ENCODE results near the gene SMG6.

Gene SMG6

DNA sequence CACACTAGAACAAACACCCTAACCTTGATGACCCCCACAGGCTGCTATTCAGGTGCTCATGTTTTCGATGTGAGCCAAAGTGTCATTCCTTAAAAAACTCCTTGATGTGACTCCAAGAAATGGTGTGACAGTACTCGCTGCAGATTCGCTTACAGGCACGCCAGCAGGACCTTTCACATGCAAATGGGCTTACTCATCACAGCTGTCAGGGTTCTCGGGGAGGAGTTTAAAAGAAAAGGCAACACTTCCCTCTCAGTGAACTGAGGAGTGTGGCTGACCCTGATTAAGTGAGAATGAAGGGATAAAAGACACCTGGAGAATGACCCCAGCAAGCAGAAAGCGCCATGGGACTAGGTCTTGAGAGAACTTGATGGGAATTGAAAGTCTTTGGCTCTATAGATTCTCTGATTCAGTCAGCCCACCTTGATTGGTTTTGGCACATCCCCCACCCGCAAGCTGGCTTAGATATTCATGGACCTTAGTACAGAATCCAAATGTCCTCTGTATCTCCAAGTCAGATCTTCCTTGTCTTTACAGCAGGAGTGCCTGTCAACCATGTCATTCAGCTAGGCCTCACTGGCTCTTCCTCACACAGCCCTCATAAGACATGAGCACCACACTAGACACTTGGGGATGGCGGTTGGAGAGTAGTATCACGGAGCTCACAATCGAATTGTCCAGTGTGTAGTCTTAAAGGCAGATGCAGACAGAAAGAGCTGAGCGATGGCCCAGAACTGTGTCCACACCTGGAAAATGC lies 166.1 kb downstream of the SMG6 start:
- CTCF ChIA-PET: interaction anchor here (0.6 to 6.4 kb wide), 12 partner anchors 10 to 613 kb away, joined by 3 to 30 read pairs (median 4); no protein-coding TSS in a partner anchor

GRCh38 chr17:2136241-2136640 lies 167.3 kb downstream of the SMG6 start:
- WGBS (ENCODE audit: insufficient coverage): 98% methylated on average over 6 of the region's 6 CpGs
- Histone ChIP-seq H3K4me1 (ENCODE audit: control extremely low read depth in 1 of 4, control insufficient read depth in 4 of 4, insufficient read depth in 4 of 4, low read length in 3 of 4) (peaks cover 12 to 23% (median 20%) of the 10 kb centered on the region in 4 experiments), H3K9me3 (ENCODE audit: control extremely low read depth in 1 of 5, control insufficient read depth in 4 of 5, insufficient read depth in 2 of 5, low read depth in 1 of 5, low read length in 4 of 5) (no peaks in the 10 kb centered on the region), H3K4me3 (ENCODE audit: control insufficient read depth in 1 of 7, extremely low read depth in 1 of 7, insufficient read depth in 4 of 7, low read depth in 2 of 7, low read length in 6 of 7) (no peak overlapping the region), H3K27ac (ENCODE audit: insufficient read depth in 1 of 2, low read depth in 1 of 2, low read length in 2 of 2, poor library complexity in 1 of 2, severe bottlenecking in 2 of 2) (no peak overlapping the region), H3K27me3 (replicated peaks in 2 of 5; ENCODE audit: control insufficient read depth in 4 of 5, insufficient read depth in 5 of 5, low read length in 4 of 5) (no peaks in the 10 kb centered on the region), H3K36me3 (ENCODE audit: control insufficient read depth in 4 of 4, insufficient read depth in 4 of 4, low read length in 3 of 4) (peaks cover 0 to 4% (median 0%) of the 10 kb centered on the region in 4 experiments)
- POLR2A ChIA-PET: interaction anchor here (0.6 kb wide), 1 partner anchor 16 kb away, joined by 4 read pairs; no protein-coding TSS in a partner anchor
- peak in 1 of 3 donors; percentile 30 for DNase-seq
- CTCF ChIA-PET: interaction anchor here (0.6 to 6.4 kb wide), 6 partner anchors 14 to 227 kb away, joined by 3 to 30 read pairs (median 3); no protein-coding TSS in a partner anchor

More for the DNA sequence above, 166.1 kb downstream of the SMG6 start:
- Histone ChIP-seq H3K27me3 (replicated peaks in 2 of 5; ENCODE audit: control insufficient read depth in 4 of 5, insufficient read depth in 5 of 5, low read length in 4 of 5) (no peaks in the 10 kb centered on the region), H3K4me1 (ENCODE audit: control extremely low read depth in 1 of 4, control insufficient read depth in 4 of 4, insufficient read depth in 4 of 4, low read length in 3 of 4) (peaks cover 12 to 23% (median 20%) of the 10 kb centered on the region in 4 experiments), H3K9me3 (ENCODE audit: control extremely low read depth in 1 of 5, control insufficient read depth in 4 of 5, insufficient read depth in 2 of 5, low read depth in 1 of 5, low read length in 4 of 5) (no peaks in the 10 kb centered on the region), H3K4me3 (ENCODE audit: control insufficient read depth in 1 of 7, extremely low read depth in 1 of 7, insufficient read depth in 4 of 7, low read depth in 2 of 7, low read length in 6 of 7) (no peak overlapping the region), H3K36me3 (ENCODE audit: control insufficient read depth in 4 of 4, insufficient read depth in 4 of 4, low read length in 3 of 4) (peaks cover 0 to 4% (median 0%) of the 10 kb centered on the region in 4 experiments), H3K27ac (ENCODE audit: insufficient read depth in 1 of 2, low read depth in 1 of 2, low read length in 2 of 2, poor library complexity in 1 of 2, severe bottlenecking in 2 of 2) (no peak overlapping the region)
- DNase-seq: peak in 1 of 3 donors; percentile 32
- POLR2A ChIA-PET: interaction anchor here (0.6 kb wide), 1 partner anchor 647 kb away, joined by 3 read pairs; no protein-coding TSS in a partner anchor
- 90% methylated on average over 10 of the region's 11 CpGs for WGBS (ENCODE audit: insufficient coverage)

DNA sequence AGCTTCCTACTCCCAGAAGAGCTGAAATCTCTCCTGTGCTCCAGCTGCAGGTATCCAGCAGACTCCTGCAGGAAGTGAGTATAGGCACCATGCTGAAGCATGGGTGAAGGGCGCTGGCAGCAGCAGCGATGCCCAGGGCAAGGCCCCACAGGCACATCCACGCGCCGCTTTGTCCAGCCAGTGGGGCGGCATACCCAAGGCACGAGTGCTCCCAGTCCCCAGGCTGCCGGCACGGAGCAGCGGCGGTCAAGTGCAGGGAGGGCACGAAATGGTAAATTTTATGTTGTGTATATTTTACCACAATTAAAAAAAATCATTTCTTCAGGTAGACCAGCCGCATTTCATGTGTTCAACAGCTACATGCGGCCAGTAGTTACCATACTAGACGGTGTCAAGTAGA lies 175.6 kb downstream of the SMG6 start:
- Histone ChIP-seq H3K27ac (ENCODE audit: insufficient read depth in 1 of 2, low read depth in 1 of 2, low read length in 2 of 2, poor library complexity in 1 of 2, severe bottlenecking in 2 of 2) (no peak overlapping the region), H3K4me1 (ENCODE audit: control extremely low read depth in 1 of 4, control insufficient read depth in 4 of 4, insufficient read depth in 4 of 4, low read length in 3 of 4) (peaks cover 9 to 19% (median 17%) of the 10 kb centered on the region in 4 experiments), H3K9me3 (ENCODE audit: control extremely low read depth in 1 of 5, control insufficient read depth in 4 of 5, insufficient read depth in 2 of 5, low read depth in 1 of 5, low read length in 4 of 5) (no peaks in the 10 kb centered on the region), H3K4me3 (ENCODE audit: control insufficient read depth in 1 of 7, extremely low read depth in 1 of 7, insufficient read depth in 4 of 7, low read depth in 2 of 7, low read length in 6 of 7) (no peak overlapping the region), H3K36me3 (ENCODE audit: control insufficient read depth in 4 of 4, insufficient read depth in 4 of 4, low read length in 3 of 4) (no peaks in the 10 kb centered on the region), H3K27me3 (replicated peaks in 2 of 5; ENCODE audit: control insufficient read depth in 4 of 5, insufficient read depth in 5 of 5, low read length in 4 of 5) (no peaks in the 10 kb centered on the region)
- DNase-seq: no peak
- CTCF ChIA-PET: no interaction called here
- POLR2A ChIA-PET: no interaction called here
- WGBS (ENCODE audit: insufficient coverage): 98% methylated on average over 8 of the region's 15 CpGs

GRCh38 chr17:2125013-2125535 lies 178.5 kb downstream of the SMG6 start:
- Histone ChIP-seq H3K4me3 (ENCODE audit: control insufficient read depth in 1 of 7, extremely low read depth in 1 of 7, insufficient read depth in 4 of 7, low read depth in 2 of 7, low read length in 6 of 7) (no peak overlapping the region), H3K9me3 (ENCODE audit: control extremely low read depth in 1 of 5, control insufficient read depth in 4 of 5, insufficient read depth in 2 of 5, low read depth in 1 of 5, low read length in 4 of 5) (no peaks in the 10 kb centered on the region), H3K4me1 (ENCODE audit: control extremely low read depth in 1 of 4, control insufficient read depth in 4 of 4, insufficient read depth in 4 of 4, low read length in 3 of 4) (peaks cover 19 to 39% (median 28%) of the 10 kb centered on the region in 4 experiments), H3K36me3 (ENCODE audit: control insufficient read depth in 4 of 4, insufficient read depth in 4 of 4, low read length in 3 of 4) (peaks cover 0 to 3% (median 0%) of the 10 kb centered on the region in 4 experiments), H3K27me3 (replicated peaks in 2 of 5; ENCODE audit: control insufficient read depth in 4 of 5, insufficient read depth in 5 of 5, low read length in 4 of 5) (no peaks in the 10 kb centered on the region), H3K27ac (ENCODE audit: insufficient read depth in 1 of 2, low read depth in 1 of 2, low read length in 2 of 2, poor library complexity in 1 of 2, severe bottlenecking in 2 of 2) (no peak overlapping the region)
- no peak for DNase-seq
- ChIA-PET POLR2A (no interaction called here), CTCF (interaction anchor here (0.9 to 4.6 kb wide), 4 partner anchors 10 to 104 kb away, joined by 3 to 20 read pairs (median 4); no protein-coding TSS in a partner anchor)
- 92% methylated on average over 5 of the region's 6 CpGs for WGBS (ENCODE audit: insufficient coverage)

GRCh38 chr17:2124391-2124790 lies 179.2 kb downstream of the SMG6 start:
- ChIA-PET POLR2A (interaction anchor here (1.5 kb wide), 1 partner anchor 66 kb away, joined by 3 read pairs; no protein-coding TSS in a partner anchor), CTCF (interaction anchor here (1.2 to 4.6 kb wide), 5 partner anchors 13 to 121 kb away, joined by 4 to 30 read pairs (median 7); no protein-coding TSS in a partner anchor)
- H3K36me3 ChIP-seq (ENCODE audit: control insufficient read depth in 4 of 4, insufficient read depth in 4 of 4, low read length in 3 of 4): peaks cover 0 to 4% (median 0%) of the 10 kb centered on the region in 4 experiments
- no peak overlapping the region for H3K4me3 ChIP-seq (ENCODE audit: control insufficient read depth in 1 of 7, extremely low read depth in 1 of 7, insufficient read depth in 4 of 7, low read depth in 2 of 7, low read length in 6 of 7)
- H3K27me3 ChIP-seq (replicated peaks in 2 of 5; ENCODE audit: control insufficient read depth in 4 of 5, insufficient read depth in 5 of 5, low read length in 4 of 5): no peaks in the 10 kb centered on the region
- H3K9me3 ChIP-seq (ENCODE audit: control extremely low read depth in 1 of 5, control insufficient read depth in 4 of 5, insufficient read depth in 2 of 5, low read depth in 1 of 5, low read length in 4 of 5): no peaks in the 10 kb centered on the region
- no peak overlapping the region for H3K27ac ChIP-seq (ENCODE audit: insufficient read depth in 1 of 2, low read depth in 1 of 2, low read length in 2 of 2, poor library complexity in 1 of 2, severe bottlenecking in 2 of 2)
- peaks cover 19 to 39% (median 28%) of the 10 kb centered on the region in 4 experiments for H3K4me1 ChIP-seq (ENCODE audit: control extremely low read depth in 1 of 4, control insufficient read depth in 4 of 4, insufficient read depth in 4 of 4, low read length in 3 of 4)
- no peak for DNase-seq
- 100% methylated on average over 4 of the region's 6 CpGs for WGBS (ENCODE audit: insufficient coverage)

- WGBS (ENCODE audit: insufficient coverage): 64% methylated on average over 3 of the region's 7 CpGs
- H3K36me3 ChIP-seq (ENCODE audit: control insufficient read depth in 4 of 4, insufficient read depth in 4 of 4, low read length in 3 of 4): peaks cover 0 to 4% (median 0%) of the 10 kb centered on the region in 4 experiments
- ChIA-PET CTCF (interaction anchor here (0.6 to 4.6 kb wide), 13 partner anchors 14 to 129 kb away, joined by 3 to 30 read pairs (median 5); no protein-coding TSS in a partner anchor), POLR2A (interaction anchor here (0.7 to 1.5 kb wide), 4 partner anchors 11 to 65 kb away, joined by 3 to 5 read pairs (median 4); no protein-coding TSS in a partner anchor)
- H3K4me3 ChIP-seq (ENCODE audit: control insufficient read depth in 1 of 7, extremely low read depth in 1 of 7, insufficient read depth in 4 of 7, low read depth in 2 of 7, low read length in 6 of 7): peak overlapping the region in 2 of 7 experiments; percentile 37 to 44
- no peaks in the 10 kb centered on the region for H3K9me3 ChIP-seq (ENCODE audit: control extremely low read depth in 1 of 5, control insufficient read depth in 4 of 5, insufficient read depth in 2 of 5, low read depth in 1 of 5, low read length in 4 of 5)
- no peaks in the 10 kb centered on the region for H3K27me3 ChIP-seq (replicated peaks in 2 of 5; ENCODE audit: control insufficient read depth in 4 of 5, insufficient read depth in 5 of 5, low read length in 4 of 5)
- peak in 2 of 3 donors; percentile 46 to 66 for DNase-seq
- H3K4me1 ChIP-seq (ENCODE audit: control extremely low read depth in 1 of 4, control insufficient read depth in 4 of 4, insufficient read depth in 4 of 4, low read length in 3 of 4): peaks cover 19 to 39% (median 28%) of the 10 kb centered on the region in 4 experiments
- no peak overlapping the region for H3K27ac ChIP-seq (ENCODE audit: insufficient read depth in 1 of 2, low read depth in 1 of 2, low read length in 2 of 2, poor library complexity in 1 of 2, severe bottlenecking in 2 of 2)
Measured at GRCh38 chr17:2123375-2124251, 180.0 kb downstream of the SMG6 start.

Data from common myeloid progenitor, CD34-positive (primary cell).